ENCODE data around the gene DNAJC13. TPM values are rescaled to one million over a fixed set of nuclear protein-coding genes. Genes with fewer than 3 reads are reported as not detected.

DNAJC13 gene
- total and polyA plus RNA-seq, 2 donors (not counting 3 experiments of a cell fraction or from before 2014, with no cell fraction given), result 14.3 to 71.7 TPM

GRCh38 chr3:132418916-132419315 is 1.6 kb downstream of the DNAJC13 start:
- Histone ChIP-seq H3K9ac (replicated peaks; ENCODE audit: extremely low read depth, insufficient read depth, low read length) (peak overlapping the region; percentile 76), H3K4me1 (ENCODE audit: control insufficient read depth, extremely low read depth, insufficient read depth, low read length) (peaks cover 20% of the 10 kb centered on the region), H2AFZ (ENCODE audit: low read depth, low read length) (no peak overlapping the region), H3K4me2 (ENCODE audit: insufficient read depth, low read length) (peak overlapping the region; percentile 99), H3K27ac (ENCODE audit: insufficient read depth, low read depth, low read length) (peak overlapping the region; percentile 59), H4K20me1 (replicated peaks; ENCODE audit: control insufficient read depth, extremely low read depth, insufficient read depth, low read length) (peaks cover 3% of the 10 kb centered on the region), H3K9me3 (replicated peaks; ENCODE audit: control insufficient read depth, insufficient read depth, low read length) (no peaks in the 10 kb centered on the region), H3K36me3 (ENCODE audit: control insufficient read depth in 2 of 2, extremely low read depth in 1 of 2, insufficient read depth in 2 of 2, low read length in 2 of 2) (no peaks in the 10 kb centered on the region), H3K79me2 (ENCODE audit: control insufficient read depth, insufficient read depth, low read length) (peaks cover 60% of the 10 kb centered on the region), H3K9me1 (replicated peaks; ENCODE audit: control insufficient read depth, extremely low read depth, insufficient read depth, low read length) (no peaks in the 10 kb centered on the region), H3K4me3 (replicated peaks in 1 of 3; ENCODE audit: insufficient read depth in 1 of 3, low read depth in 1 of 3, low read length in 3 of 3) (peak overlapping the region; percentile 87 to 100 (median 89)), H3K27me3 (ENCODE audit: control insufficient read depth in 2 of 2, insufficient read depth in 2 of 2, low read length in 2 of 2) (no peaks in the 10 kb centered on the region)
- FAIRE-seq (peak; percentile 37), DNase-seq (ENCODE audit: low read depth, low spot score) (peak; percentile 64)
- TF ChIP-seq MAX (IDR thresholded peaks at IDR 0.05; ENCODE audit: insufficient read depth, insufficient read length), result no peak
- no peak for TF ChIP-seq POLR2AphosphoS5 (IDR thresholded peaks at IDR 0.05; ENCODE audit: insufficient read depth, low read depth, low read length)
- ChIA-PET CTCF (interaction anchor here (0.9 to 1.6 kb wide), 2 partner anchors 10 to 13 kb away, joined by 3 to 6 read pairs; no protein-coding TSS in a partner anchor), POLR2A (no interaction called here)
- intact Hi-C loops (cut with micrococcal nuclease), result loop anchor here (2.0 to 10.0 kb wide), 4 partner anchors 26 to 1034 kb away; partner anchors contain the start of genes ACAD11 and NUDT16
- dilution Hi-C loops (cut with MboI; ENCODE audit: extremely low pct_ligation_motif_present, low sequenced_read_pairs), result no loop called here
- BruUV-seq (replicated peaks), result no TSS peak

- CTCF ChIA-PET, result no interaction called here
- H3K9me3 ChIP-seq (replicated peaks; ENCODE audit: control insufficient read depth, insufficient read depth, low read length), result no peaks in the 10 kb centered on the region
- DNase-seq (ENCODE audit: low read depth, low spot score), result no peak
- H4K20me1 ChIP-seq (replicated peaks; ENCODE audit: control insufficient read depth, extremely low read depth, insufficient read depth, low read length), result peaks cover 5% of the 10 kb centered on the region
- no peak overlapping the region for H2AFZ ChIP-seq (ENCODE audit: low read depth, low read length)
- no peak overlapping the region for H3K4me2 ChIP-seq (ENCODE audit: insufficient read depth, low read length)
- no peak overlapping the region for H3K27ac ChIP-seq (ENCODE audit: insufficient read depth, low read depth, low read length)
- H3K9ac ChIP-seq (replicated peaks; ENCODE audit: extremely low read depth, insufficient read depth, low read length), result no peak overlapping the region
- no peaks in the 10 kb centered on the region for H3K27me3 ChIP-seq (ENCODE audit: control insufficient read depth in 2 of 2, insufficient read depth in 2 of 2, low read length in 2 of 2)
- POLR2A ChIA-PET, result no interaction called here
- H3K79me2 ChIP-seq (ENCODE audit: control insufficient read depth, insufficient read depth, low read length), result peaks cover 88% of the 10 kb centered on the region
- no peaks in the 10 kb centered on the region for H3K9me1 ChIP-seq (replicated peaks; ENCODE audit: control insufficient read depth, extremely low read depth, insufficient read depth, low read length)
- TF ChIP-seq POLR2AphosphoS5 (IDR thresholded peaks at IDR 0.05; ENCODE audit: insufficient read depth, low read depth, low read length) (no peak), CTCF (IDR thresholded peaks at IDR 0.05; ENCODE audit: extremely low read depth in 1 of 2, insufficient read depth in 1 of 2, low read depth in 1 of 2, low read length in 2 of 2) (no peak), FOS (IDR thresholded peaks at IDR 0.05; ENCODE audit: borderline replicate concordance, insufficient read depth, low read length) (no peak), GATA2 (IDR thresholded peaks at IDR 0.05; ENCODE audit: insufficient read depth, insufficient read length, low read depth, low read length) (no peak), EZH2 (IDR thresholded peaks at IDR 0.05; ENCODE audit: borderline replicate concordance, low read depth, low read length, severe bottlenecking) (no peak), JUN (IDR thresholded peaks at IDR 0.05; ENCODE audit: borderline replicate concordance, insufficient read depth, insufficient read length, low read depth) (no peak), MAX (IDR thresholded peaks at IDR 0.05; ENCODE audit: insufficient read depth, insufficient read length) (no peak), MYC (IDR thresholded peaks at IDR 0.05; ENCODE audit: low read depth, low read length) (no peak)
- peaks cover 0 to 4% of the 10 kb centered on the region in 2 experiments for H3K36me3 ChIP-seq (ENCODE audit: control insufficient read depth in 2 of 2, extremely low read depth in 1 of 2, insufficient read depth in 2 of 2, low read length in 2 of 2)
- peaks cover 14% of the 10 kb centered on the region for H3K4me1 ChIP-seq (ENCODE audit: control insufficient read depth, extremely low read depth, insufficient read depth, low read length)
- dilution Hi-C loops (cut with MboI; ENCODE audit: extremely low pct_ligation_motif_present, low sequenced_read_pairs) (no loop called here), intact Hi-C loops (cut with micrococcal nuclease) (no loop called here)
- BruUV-seq (replicated peaks), result no TSS peak
- no peak for FAIRE-seq
- no peak overlapping the region for H3K4me3 ChIP-seq (replicated peaks in 1 of 3; ENCODE audit: insufficient read depth in 1 of 3, low read depth in 1 of 3, low read length in 3 of 3)
Measured at GRCh38 chr3:132421832-132422231, 4.5 kb downstream of the DNAJC13 start.
